Endodermal cell (in vitro differentiated cells): ENCODE data around the gene NACC1. TPM values are rescaled to one million over a fixed set of nuclear protein-coding genes. Genes with fewer than 3 reads are reported as not detected.

Source experiments
- DNase-seq: peaks from one replicate; pipeline ENCODE4 v3.0.0-alpha.2; 2017
- H3K27ac ChIP-seq: 2 replicates; pipeline ENCODE4 v1.5.1; 2013; ENCODE audit warnings: mild to moderate bottlenecking, low read depth, low read length, moderate library complexity
- H3K27me3 ChIP-seq: 2 replicates; pipeline ENCODE4 v1.6.1; 2013; ENCODE audit warnings: mild to moderate bottlenecking, low read length, moderate library complexity; ENCODE audit not compliant: insufficient read depth, control insufficient read depth, poor library complexity, severe bottlenecking
- H3K36me3 ChIP-seq: 2 replicates; pipeline ENCODE4 v1.7.0; 2013; ENCODE audit warnings: mild to moderate bottlenecking, low read length, moderate library complexity; ENCODE audit not compliant: control insufficient read depth, insufficient read depth
- H3K4me1 ChIP-seq: one replicate; pipeline ENCODE4 v1.7.0; 2013; ENCODE audit warnings: low read length; ENCODE audit not compliant: control insufficient read depth, insufficient read depth
- H3K4me3 ChIP-seq: 2 replicates; pipeline ENCODE4 v1.5.1; 2013; ENCODE audit warnings: mild to moderate bottlenecking, low read length, moderate library complexity
- H3K9ac ChIP-seq: 2 replicates; pipeline ENCODE4 v1.6.1; 2013; ENCODE audit warnings: mild to moderate bottlenecking, low read length, moderate library complexity; ENCODE audit not compliant: poor library complexity, severe bottlenecking; ENCODE audit errors: extremely low read depth
- H3K9me3 ChIP-seq: 2 replicates; pipeline ENCODE4 v1.6.1; 2013; ENCODE audit warnings: mild to moderate bottlenecking, low read length, moderate library complexity; ENCODE audit not compliant: control insufficient read depth
- H3K27ac Mint-ChIP-seq: 2 replicates; pipeline ENCODE4 v1.8.0; 2020; ENCODE audit warnings: mixed read lengths
- H3K27me3 Mint-ChIP-seq: 2 replicates; pipeline ENCODE4 v1.8.0; 2021; ENCODE audit warnings: mild to moderate bottlenecking, mixed read lengths; ENCODE audit not compliant: insufficient read depth
- H3K36me3 Mint-ChIP-seq: 2 replicates; pipeline ENCODE4 v1.8.0; 2020; ENCODE audit warnings: low read depth, mixed read lengths
- H3K4me1 Mint-ChIP-seq: 2 replicates; pipeline ENCODE4 v1.8.0; 2020; ENCODE audit warnings: mixed read lengths
- H3K4me3 Mint-ChIP-seq: 2 replicates; pipeline ENCODE4 v1.8.0; 2020; ENCODE audit warnings: mild to moderate bottlenecking, moderate library complexity, mixed read lengths
- H3K9me3 Mint-ChIP-seq: 2 replicates; pipeline ENCODE4 v1.8.0; 2020; ENCODE audit warnings: mild to moderate bottlenecking, mixed read lengths
- WGBS, 2 experiments: methylation state at CpG; one replicate each; pipeline versions ENCODE4 v1.1.5 to v1.1.7; 2013; ENCODE audit warnings: missing lambda C conversion rate in 2 of 2, mixed read lengths in 1 of 2; ENCODE audit not compliant: insufficient coverage in 1 of 2, insufficient read length in 1 of 2; 5-methylcytosine and 5-hydroxymethylcytosine counted together
- total RNA-seq, 2 donors: library from RNA; stranded (reverse); fragmentation: NEBNext Ultra II Directional in 1 of 2; extraction: Animal tissue kit (Norgen Biotek cat#: 25700) in 1 of 2; gene quantifications; 2 replicates in 1 of 2; 3 replicates in 1 of 2; pipeline ENCODE4 v1.2.1, GENCODE V29; 2021
- TF ChIP-seq, protein P1 (sequence below): fragments of 200-600 bp; sonication (generic); conservative IDR thresholded peaks from 2 replicates; pipeline ENCODE4 v1.5.0; 2021; ENCODE audit warnings: antibody characterized with exemption, mild to moderate bottlenecking

NACC1 gene
- total RNA-seq, 2 donors from 2014 or later = 164 to 172 TPM

- H3K4me3 Mint-ChIP-seq = no peak overlapping the region
- H3K27me3 Mint-ChIP-seq = peaks cover 54% of the 10 kb centered on the region
- TF ChIP-seq, protein P1, sequence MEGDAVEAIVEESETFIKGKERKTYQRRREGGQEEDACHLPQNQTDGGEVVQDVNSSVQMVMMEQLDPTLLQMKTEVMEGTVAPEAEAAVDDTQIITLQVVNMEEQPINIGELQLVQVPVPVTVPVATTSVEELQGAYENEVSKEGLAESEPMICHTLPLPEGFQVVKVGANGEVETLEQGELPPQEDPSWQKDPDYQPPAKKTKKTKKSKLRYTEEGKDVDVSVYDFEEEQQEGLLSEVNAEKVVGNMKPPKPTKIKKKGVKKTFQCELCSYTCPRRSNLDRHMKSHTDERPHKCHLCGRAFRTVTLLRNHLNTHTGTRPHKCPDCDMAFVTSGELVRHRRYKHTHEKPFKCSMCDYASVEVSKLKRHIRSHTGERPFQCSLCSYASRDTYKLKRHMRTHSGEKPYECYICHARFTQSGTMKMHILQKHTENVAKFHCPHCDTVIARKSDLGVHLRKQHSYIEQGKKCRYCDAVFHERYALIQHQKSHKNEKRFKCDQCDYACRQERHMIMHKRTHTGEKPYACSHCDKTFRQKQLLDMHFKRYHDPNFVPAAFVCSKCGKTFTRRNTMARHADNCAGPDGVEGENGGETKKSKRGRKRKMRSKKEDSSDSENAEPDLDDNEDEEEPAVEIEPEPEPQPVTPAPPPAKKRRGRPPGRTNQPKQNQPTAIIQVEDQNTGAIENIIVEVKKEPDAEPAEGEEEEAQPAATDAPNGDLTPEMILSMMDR = peak; percentile 82
- peak; percentile 85 for DNase-seq
- Histone ChIP-seq H3K36me3 (no peaks in the 10 kb centered on the region), H3K9ac (no peak overlapping the region), H3K9me3 (no peaks in the 10 kb centered on the region), H3K27me3 (peaks cover 20% of the 10 kb centered on the region), H3K4me1 (peaks cover 16% of the 10 kb centered on the region), H3K4me3 (no peak overlapping the region), H3K27ac (no peak overlapping the region)
- H3K4me1 Mint-ChIP-seq = peaks cover 15% of the 10 kb centered on the region
- 83 to 95% methylated on average over 4 to 5 of the region's 5 CpGs for WGBS, 2 experiments
- H3K36me3 Mint-ChIP-seq = no peaks in the 10 kb centered on the region
- no peaks in the 10 kb centered on the region for H3K9me3 Mint-ChIP-seq
- no peak overlapping the region for H3K27ac Mint-ChIP-seq
These were observed 28.8 kb upstream of the NACC1 start for GRCh38 chr19:13089139-13089856.

GRCh38 chr19:13089857-13090507 lies 28.1 kb upstream of the NACC1 start:
- Histone ChIP-seq H3K4me3 (no peak overlapping the region), H3K27ac (no peak overlapping the region), H3K9me3 (no peaks in the 10 kb centered on the region), H3K4me1 (peaks cover 16% of the 10 kb centered on the region), H3K27me3 (peaks cover 26% of the 10 kb centered on the region), H3K36me3 (no peaks in the 10 kb centered on the region), H3K9ac (no peak overlapping the region)
- Mint-ChIP-seq H3K36me3 (no peaks in the 10 kb centered on the region), H3K4me3 (no peak overlapping the region), H3K27me3 (peaks cover 58% of the 10 kb centered on the region), H3K27ac (no peak overlapping the region), H3K4me1 (peaks cover 18% of the 10 kb centered on the region), H3K9me3 (no peaks in the 10 kb centered on the region)
- TF ChIP-seq, protein P1 = no peak
- 71 to 96% methylated on average over 4 to 11 of the region's 12 CpGs for WGBS, 2 experiments
- no peak for DNase-seq

- Histone ChIP-seq H3K4me1 (peaks cover 16% of the 10 kb centered on the region), H3K27ac (peak overlapping the region; percentile 98), H3K4me3 (no peak overlapping the region), H3K9me3 (no peaks in the 10 kb centered on the region), H3K9ac (no peak overlapping the region), H3K27me3 (peaks cover 32% of the 10 kb centered on the region), H3K36me3 (no peaks in the 10 kb centered on the region)
- Mint-ChIP-seq H3K36me3 (no peaks in the 10 kb centered on the region), H3K27ac (no peak overlapping the region), H3K9me3 (no peaks in the 10 kb centered on the region), H3K4me3 (no peak overlapping the region), H3K4me1 (peaks cover 18% of the 10 kb centered on the region), H3K27me3 (peaks cover 57% of the 10 kb centered on the region)
- DNase-seq = no peak
- TF ChIP-seq, protein P1 = no peak
- WGBS, 2 experiments = 91 to 92% methylated on average over 4 to 10 of the region's 10 CpGs
These were observed 27.4 kb upstream of the NACC1 start for GRCh38 chr19:13090511-13091231.
